BJ (cell line): ENCODE results near the gene EVI2A. TPM values are rescaled to one million over a fixed set of nuclear protein-coding genes. Genes with fewer than 3 reads are reported as not detected.

ENCODE experiments used
- CTCF ChIA-PET: fragments of 350-600 bp; formaldehyde crosslinking; extraction: SDS; loops from one replicate; lab custom pipeline; 2021; ENCODE audit warnings: antibody characterized with exemption, inconsistent platforms; lab: Yijun Ruan, JAX
- POLR2A ChIA-PET: fragments of 300-600 bp; sonication (Branson Sonifier 250); formaldehyde crosslinking; extraction: SDS; loops from one replicate; lab custom pipeline; 2021; ENCODE audit warnings: antibody characterized with exemption; lab: Charles Lee
- DNase-seq: peaks from one replicate; pipeline ENCODE4 v3.0.0-alpha.2; 2011; ENCODE audit warnings: low read depth
- H3K27me3 ChIP-seq: 2 replicates; pipeline ENCODE4 v1.6.0; 2011; ENCODE audit warnings: low read length; ENCODE audit not compliant: control insufficient read depth, insufficient read depth
- H3K36me3 ChIP-seq: 2 replicates; pipeline ENCODE4 v1.5.1; 2011; ENCODE audit warnings: low read length; ENCODE audit not compliant: control insufficient read depth, insufficient read depth
- H3K4me3 ChIP-seq: 2 replicates; pipeline ENCODE4 v1.5.1; 2011; ENCODE audit warnings: low read depth, mild to moderate bottlenecking, control low read depth, low read length
- polyA plus RNA-seq: library from polyadenylated mRNA; depleted of rRNA; stranded (reverse); fragments of >200 nt; gene quantifications from 2 replicates; pipeline ENCODE4 v1.2.3, GENCODE V29; 2011
- TF ChIP-seq, protein P1 (sequence below): IDR thresholded peaks from 2 replicates; pipeline ENCODE4 v1.5.1; 2011; ENCODE audit warnings: low read depth, mild to moderate bottlenecking, control low read depth, inconsistent platforms, low read length, moderate library complexity; ENCODE audit not compliant: insufficient read depth

EVI2A gene
- polyA plus RNA-seq, 1 experiment = 0.21 TPM

DNA sequence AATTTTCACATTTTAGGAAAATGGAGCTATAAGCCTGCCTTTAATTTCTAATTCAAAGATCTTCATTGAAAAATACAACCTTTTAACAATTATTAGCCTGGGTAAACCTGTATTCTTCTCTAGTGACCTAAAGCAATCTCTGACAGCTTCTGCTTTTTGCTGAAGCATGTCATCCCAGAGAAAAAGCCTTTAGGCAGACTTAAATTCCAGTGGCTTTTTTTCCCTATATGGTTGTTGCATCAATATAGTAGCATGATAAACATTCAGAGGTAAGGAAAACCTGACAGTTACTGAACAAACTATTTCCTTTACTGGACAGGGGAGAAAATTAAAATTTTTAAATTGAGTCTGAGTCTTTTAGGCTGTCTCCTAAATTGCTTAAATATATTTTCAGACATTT lies 7.8 kb upstream of the EVI2A start:
- POLR2A ChIA-PET = no interaction called here

DNA sequence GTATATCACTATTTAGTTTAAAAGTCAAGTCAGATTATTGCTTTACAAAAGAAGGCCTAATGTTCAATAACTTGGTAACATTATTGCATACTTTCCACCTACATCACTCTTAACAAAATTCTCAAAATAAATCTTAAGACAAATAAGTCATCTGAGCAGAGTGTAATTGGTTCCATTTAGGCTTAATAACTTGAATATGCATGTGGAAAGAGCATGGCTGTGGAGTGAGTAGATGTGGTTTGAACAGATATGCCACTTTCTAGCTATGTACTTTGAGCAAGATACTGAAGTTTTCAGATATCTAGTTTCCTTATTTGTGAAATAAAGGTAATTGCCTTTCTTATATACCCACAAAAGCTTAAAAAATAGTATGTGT lies 6.7 kb upstream of the EVI2A start:
- no peaks in the 10 kb centered on the region for H3K36me3 ChIP-seq
- no peaks in the 10 kb centered on the region for H3K27me3 ChIP-seq
- ChIA-PET CTCF (no interaction called here), POLR2A (no interaction called here)
- TF ChIP-seq, protein P1, sequence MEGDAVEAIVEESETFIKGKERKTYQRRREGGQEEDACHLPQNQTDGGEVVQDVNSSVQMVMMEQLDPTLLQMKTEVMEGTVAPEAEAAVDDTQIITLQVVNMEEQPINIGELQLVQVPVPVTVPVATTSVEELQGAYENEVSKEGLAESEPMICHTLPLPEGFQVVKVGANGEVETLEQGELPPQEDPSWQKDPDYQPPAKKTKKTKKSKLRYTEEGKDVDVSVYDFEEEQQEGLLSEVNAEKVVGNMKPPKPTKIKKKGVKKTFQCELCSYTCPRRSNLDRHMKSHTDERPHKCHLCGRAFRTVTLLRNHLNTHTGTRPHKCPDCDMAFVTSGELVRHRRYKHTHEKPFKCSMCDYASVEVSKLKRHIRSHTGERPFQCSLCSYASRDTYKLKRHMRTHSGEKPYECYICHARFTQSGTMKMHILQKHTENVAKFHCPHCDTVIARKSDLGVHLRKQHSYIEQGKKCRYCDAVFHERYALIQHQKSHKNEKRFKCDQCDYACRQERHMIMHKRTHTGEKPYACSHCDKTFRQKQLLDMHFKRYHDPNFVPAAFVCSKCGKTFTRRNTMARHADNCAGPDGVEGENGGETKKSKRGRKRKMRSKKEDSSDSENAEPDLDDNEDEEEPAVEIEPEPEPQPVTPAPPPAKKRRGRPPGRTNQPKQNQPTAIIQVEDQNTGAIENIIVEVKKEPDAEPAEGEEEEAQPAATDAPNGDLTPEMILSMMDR = no peak
- no peak for DNase-seq
- no peak overlapping the region for H3K4me3 ChIP-seq

More for the DNA sequence above, 7.8 kb upstream of the EVI2A start:
- CTCF ChIA-PET = no interaction called here
- Histone ChIP-seq H3K4me3 (no peak overlapping the region), H3K27me3 (no peaks in the 10 kb centered on the region), H3K36me3 (no peaks in the 10 kb centered on the region)
- no peak for DNase-seq
- TF ChIP-seq, protein P1 = no peak

DNA sequence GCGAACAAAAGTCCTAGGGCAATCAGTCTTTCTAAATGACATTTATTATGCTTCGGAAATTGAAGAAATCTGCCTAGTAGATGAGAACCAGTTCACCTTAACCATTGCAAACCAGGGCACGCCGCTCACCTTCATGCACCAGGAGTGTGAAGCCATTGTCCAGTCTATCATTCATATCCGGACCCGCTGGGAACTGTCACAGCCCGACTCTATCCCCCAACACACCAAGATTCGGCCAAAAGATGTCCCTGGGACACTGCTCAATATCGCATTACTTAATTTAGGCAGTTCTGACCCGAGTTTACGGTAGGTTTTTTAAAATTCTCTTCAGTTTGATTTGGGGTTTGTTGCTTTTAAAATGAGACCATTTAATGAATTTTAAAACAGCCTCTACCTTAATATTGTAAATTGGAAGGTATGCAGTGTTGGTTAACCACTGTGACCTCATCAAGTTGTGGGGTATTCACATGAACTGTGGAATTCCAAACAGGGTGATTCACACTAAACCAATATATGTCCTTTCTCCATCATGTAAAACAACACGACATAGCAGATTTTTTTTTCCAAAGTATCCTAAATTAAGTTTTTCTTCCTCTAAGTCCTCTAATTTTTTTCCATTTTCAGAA lies 6.2 kb upstream of the EVI2A start:
- TF ChIP-seq, protein P1 = no peak
- peak; percentile 51 for DNase-seq
- no peaks in the 10 kb centered on the region for H3K27me3 ChIP-seq
- ChIA-PET POLR2A (no interaction called here), CTCF (no interaction called here)
- no peaks in the 10 kb centered on the region for H3K36me3 ChIP-seq
- H3K4me3 ChIP-seq = no peak overlapping the region

- POLR2A ChIA-PET = no interaction called here
- CTCF ChIA-PET = interaction anchor here (0.6 to 0.7 kb wide), 2 partner anchors 205 to 220 kb away, joined by 3 to 4 read pairs; no protein-coding TSS in a partner anchor
These were observed 2.1 kb upstream of the EVI2A start for GRCh38 chr17:31323551-31323950.

DNA sequence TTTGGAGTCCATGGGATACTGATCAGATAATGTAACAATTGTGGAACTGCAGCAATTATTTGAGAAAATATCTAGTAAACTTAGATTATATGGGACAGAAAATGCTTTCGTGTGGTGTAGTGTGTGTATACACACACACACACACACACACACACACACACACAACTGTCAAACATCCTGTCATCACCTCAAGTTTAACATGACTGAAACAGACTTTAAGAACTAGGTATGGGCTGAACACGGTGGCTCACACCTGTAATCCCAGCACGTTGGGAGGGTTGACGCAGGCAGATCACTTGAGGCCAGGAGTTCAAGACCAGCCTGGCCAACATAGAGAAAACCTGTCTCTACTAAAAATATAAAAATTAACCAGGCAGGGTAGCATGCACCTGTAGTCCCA lies 544 bp upstream of the EVI2A start:
- DNase-seq = no peak
- no peaks in the 10 kb centered on the region for H3K36me3 ChIP-seq
- CTCF ChIA-PET = no interaction called here
- H3K4me3 ChIP-seq = no peak overlapping the region
- H3K27me3 ChIP-seq = no peaks in the 10 kb centered on the region
- TF ChIP-seq, protein P1 = no peak
- POLR2A ChIA-PET = no interaction called here

More at GRCh38 chr17:31323551-31323950, 2.1 kb upstream of the EVI2A start:
- TF ChIP-seq, protein P1 = no peak
- DNase-seq = no peak
- Histone ChIP-seq H3K4me3 (no peak overlapping the region), H3K27me3 (no peaks in the 10 kb centered on the region), H3K36me3 (no peaks in the 10 kb centered on the region)
